Tongue (tissue), 2 donors: Measurements from ENCODE around the gene USP37. TPM values are rescaled to one million over a fixed set of nuclear protein-coding genes. Genes with fewer than 3 reads are reported as not detected.
"Not testable (repeated sequence)": the region's sequence is repeated elsewhere in the genome, so short reads cannot be mapped to it uniquely, and the experiment has no call there.

Experiments
- DNase-seq: peaks from one replicate; pipeline ENCODE4 v3.0.0-alpha.2; 2015
- total RNA-seq: library from RNA; depleted of rRNA; stranded (reverse); fragments of >200 nt; gene quantifications from one replicate; pipeline ENCODE4 v1.2.3, GENCODE V29; 2014

The USP37 gene
- total RNA-seq: 30.8 TPM

- DNase-seq: peak; percentile 100
Measured at GRCh38 chr2:218568190-218569037, at the start of gene USP37, which contains the start of gene CNOT9. USP37 (minus strand) TSS chr2:218568351; CDS start chr2:218558653, 9,698 bp downstream. CNOT9 (plus strand) TSS chr2:218568839; CDS start chr2:218568955, 116 bp downstream.

- DNase-seq: no peak
Measured at GRCh38 chr2:218615868-218616315, 47.7 kb upstream of the USP37 start.

- peak; percentile 80 for DNase-seq
Measured at GRCh38 chr2:218607436-218608115, 39.4 kb upstream of the USP37 start, which contains the start of gene PLCD4. PLCD4 (plus strand) TSS chr2:218607899; CDS start chr2:218615740, 7,841 bp downstream.

- peak; percentile 97 for DNase-seq
Measured at GRCh38 chr2:218605432-218605831, 37.3 kb upstream of the USP37 start.

GRCh38 chr2:218585541-218585940 is 17.4 kb upstream of the USP37 start:
- DNase-seq: no peak

GRCh38 chr2:218583983-218584850 is 16.1 kb upstream of the USP37 start:
- no peak for DNase-seq

- DNase-seq: no peak
Measured at GRCh38 chr2:218582076-218582475, 13.9 kb upstream of the USP37 start.

- no peak for DNase-seq
Measured at GRCh38 chr2:218578272-218578877, 10.2 kb upstream of the USP37 start.

GRCh38 chr2:218577482-218578220 is 9.5 kb upstream of the USP37 start:
- peak; percentile 4 for DNase-seq

GRCh38 chr2:218576854-218577253 is 8.7 kb upstream of the USP37 start:
- DNase-seq: no peak

GRCh38 chr2:218570850-218571249 is 2.7 kb upstream of the USP37 start:
- DNase-seq: peak; percentile 4

GRCh38 chr2:218569661-218570500 is 1.7 kb upstream of the USP37 start:
- DNase-seq: peak; percentile 35

- DNase-seq: peak; percentile 58
Measured at GRCh38 chr2:218569038-218569431, 884 bp upstream of the USP37 start.

GRCh38 chr2:218567797-218568189 is 358 bp downstream of the USP37 start:
- no peak for DNase-seq

GRCh38 chr2:218566296-218566695 is 1.9 kb downstream of the USP37 start:
- no peak for DNase-seq

- DNase-seq: no peak
Measured at GRCh38 chr2:218564056-218564455, 4.1 kb downstream of the USP37 start.

GRCh38 chr2:218558986-218559385 is 9.2 kb downstream of the USP37 start:
- DNase-seq: no peak

GRCh38 chr2:218557941-218558340 is 10.2 kb downstream of the USP37 start:
- no peak for DNase-seq

GRCh38 chr2:218555527-218555926 is 12.6 kb downstream of the USP37 start:
- DNase-seq: no peak

GRCh38 chr2:218554225-218554624 is 13.9 kb downstream of the USP37 start:
- DNase-seq: not testable (repeated sequence)
